ENCODE measurements around the gene CCNYL1.
"Not testable (repeated sequence)": the region's sequence is repeated elsewhere in the genome, so short reads cannot be mapped to it uniquely, and the experiment has no call there.

The CCNYL1 gene
- total RNA-seq, result 10.6 to 13.5 reads per million in 2 donors

- DNase-seq, result peak; percentile 97
Measured at GRCh38 chr2:207710814-207711740, at the start of gene CCNYL1. CCNYL1 (plus strand) TSS chr2:207711640; CDS start chr2:207711897, 257 bp downstream.

DNA sequence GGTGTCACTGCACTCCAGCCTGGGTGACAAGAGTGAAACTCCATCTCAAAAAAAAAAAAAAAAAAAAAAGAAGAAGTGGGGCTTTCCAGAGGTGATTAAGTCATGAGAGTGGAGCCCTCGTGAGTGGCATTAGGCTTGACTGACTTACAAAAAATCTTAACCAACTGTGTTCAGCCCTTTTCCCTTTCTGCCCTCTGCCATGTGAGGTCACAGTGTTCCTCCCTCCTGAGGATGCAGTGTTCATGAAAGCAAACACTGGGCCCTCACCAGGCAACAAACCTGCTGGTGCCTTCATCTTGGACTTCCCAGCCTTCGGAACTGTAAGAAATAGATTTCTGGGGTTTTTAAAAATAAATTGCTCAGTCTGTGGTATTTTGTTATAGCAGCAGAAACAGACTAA lies 49.2 kb upstream of the CCNYL1 start:
- no peak for DNase-seq

- DNase-seq, result no peak
Measured at GRCh38 chr2:207663870-207664545, 47.4 kb upstream of the CCNYL1 start.

DNA sequence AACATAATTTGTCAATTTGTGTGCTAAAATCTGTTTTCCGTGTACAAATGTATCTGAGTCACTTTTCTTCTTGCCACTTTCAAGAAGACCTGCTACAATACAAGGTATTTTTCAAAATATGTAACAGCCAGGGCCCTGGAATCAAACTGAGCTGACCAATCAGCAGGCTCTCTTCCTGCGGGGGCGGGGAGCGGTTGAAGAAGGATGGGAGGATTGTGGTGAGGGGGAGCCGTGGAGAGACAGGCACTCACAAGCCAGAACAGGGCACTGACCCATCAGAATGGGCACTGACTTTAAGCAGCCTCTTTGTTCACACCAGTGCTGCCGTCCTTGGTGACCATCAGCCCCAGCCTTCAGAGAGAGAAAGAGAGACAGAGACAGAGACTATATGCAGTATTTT lies 40.6 kb upstream of the CCNYL1 start:
- no peak for DNase-seq

- no peak for DNase-seq
Measured at GRCh38 chr2:207673431-207673830, 38.0 kb upstream of the CCNYL1 start.

- no peak for DNase-seq
Measured at GRCh38 chr2:207674266-207674774, 37.1 kb upstream of the CCNYL1 start.

GRCh38 chr2:207674826-207675225 lies 36.6 kb upstream of the CCNYL1 start:
- no peak for DNase-seq

DNA sequence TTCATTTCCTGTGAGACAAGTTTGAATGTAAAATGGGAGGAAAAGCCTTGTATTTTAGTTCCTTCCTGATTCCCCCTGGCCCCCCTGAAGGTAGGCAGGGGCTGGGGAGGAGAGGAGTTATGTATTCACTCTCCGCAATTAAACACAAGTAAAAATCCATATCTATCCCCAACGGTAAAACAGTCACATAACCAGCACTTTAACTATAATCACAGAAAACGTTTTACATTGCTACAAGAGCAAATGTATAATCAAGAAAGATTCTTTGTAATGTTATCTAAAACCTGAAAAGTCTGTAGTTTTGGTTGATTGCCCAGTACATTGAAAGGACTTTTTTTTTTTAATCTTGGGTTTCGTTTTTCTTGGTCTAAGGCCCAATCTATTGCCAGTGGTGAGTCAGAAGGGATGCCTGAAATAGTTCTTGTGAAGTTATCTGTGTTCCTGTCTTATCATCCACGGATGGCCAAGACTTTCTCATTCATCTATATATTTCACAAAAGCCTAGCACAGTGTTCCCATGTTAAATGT lies 34.5 kb upstream of the CCNYL1 start:
- DNase-seq, result no peak

DNA sequence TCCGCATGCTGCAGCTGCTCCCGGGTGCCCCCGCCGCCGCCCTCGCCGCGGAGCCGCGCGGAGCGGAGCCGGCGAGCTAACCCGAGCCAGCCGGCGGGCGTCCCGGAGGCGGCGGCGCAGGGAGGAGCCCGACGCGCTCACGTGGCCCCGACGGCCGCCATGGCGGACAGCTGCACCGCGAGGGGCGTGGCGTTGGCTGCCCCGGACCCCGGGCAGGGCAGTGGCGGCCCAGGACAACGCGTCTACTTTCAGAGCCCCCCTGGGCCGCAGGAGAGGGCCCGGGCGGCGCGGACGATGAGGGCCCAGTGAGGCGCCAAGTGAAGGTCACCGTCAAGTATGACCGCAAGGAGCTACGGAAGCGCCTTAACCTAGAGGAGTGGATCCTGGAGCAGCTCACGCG lies 30.0 kb upstream of the CCNYL1 start:
- no peak for DNase-seq

DNA sequence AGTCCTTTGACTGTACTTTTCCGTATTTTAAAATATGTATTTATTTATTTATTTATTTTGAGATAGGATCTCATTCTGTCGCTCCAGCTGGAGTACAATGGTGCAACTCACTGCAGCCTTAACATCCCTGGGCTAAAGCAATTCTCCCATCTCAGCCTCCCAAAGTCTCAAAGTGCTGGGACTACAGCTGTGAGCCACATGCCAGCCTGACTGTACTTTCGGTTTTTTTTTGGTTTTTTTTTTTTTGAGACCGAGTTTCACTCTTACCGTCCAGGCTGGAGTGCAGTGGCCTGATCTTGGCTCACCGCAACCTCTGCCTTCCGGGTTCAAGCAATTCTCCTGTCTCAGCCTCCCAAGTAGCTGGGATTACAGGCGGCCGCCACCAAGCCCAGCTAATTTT lies 28.9 kb upstream of the CCNYL1 start:
- DNase-seq, result no peak

- no peak for DNase-seq
Measured at GRCh38 chr2:207683438-207683837, 28.0 kb upstream of the CCNYL1 start.

- no peak for DNase-seq
Measured at GRCh38 chr2:207683879-207684627, 27.4 kb upstream of the CCNYL1 start.

DNA sequence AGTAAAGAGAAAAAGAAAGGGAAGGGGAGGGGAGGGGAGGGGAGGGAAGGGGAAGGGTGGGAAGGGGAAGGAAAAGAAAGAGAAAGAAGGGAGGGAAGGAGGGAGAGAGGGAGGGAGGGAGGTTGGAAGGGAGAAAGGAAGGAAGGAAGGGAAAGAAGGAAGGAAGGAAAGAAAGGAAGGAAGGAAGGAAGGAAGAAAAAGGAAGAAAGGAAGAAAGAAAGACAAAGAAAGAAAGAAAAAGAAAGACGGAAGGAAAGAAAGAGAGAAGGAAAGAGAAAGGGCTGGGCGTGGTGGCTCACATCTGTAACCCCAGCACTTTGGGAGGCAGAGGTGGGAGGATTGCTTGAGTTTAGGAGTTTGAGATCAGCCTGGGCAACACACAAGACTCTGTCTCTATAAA lies 24.6 kb upstream of the CCNYL1 start:
- DNase-seq, result no peak

GRCh38 chr2:207688597-207688996 lies 22.8 kb upstream of the CCNYL1 start:
- no peak for DNase-seq

DNA sequence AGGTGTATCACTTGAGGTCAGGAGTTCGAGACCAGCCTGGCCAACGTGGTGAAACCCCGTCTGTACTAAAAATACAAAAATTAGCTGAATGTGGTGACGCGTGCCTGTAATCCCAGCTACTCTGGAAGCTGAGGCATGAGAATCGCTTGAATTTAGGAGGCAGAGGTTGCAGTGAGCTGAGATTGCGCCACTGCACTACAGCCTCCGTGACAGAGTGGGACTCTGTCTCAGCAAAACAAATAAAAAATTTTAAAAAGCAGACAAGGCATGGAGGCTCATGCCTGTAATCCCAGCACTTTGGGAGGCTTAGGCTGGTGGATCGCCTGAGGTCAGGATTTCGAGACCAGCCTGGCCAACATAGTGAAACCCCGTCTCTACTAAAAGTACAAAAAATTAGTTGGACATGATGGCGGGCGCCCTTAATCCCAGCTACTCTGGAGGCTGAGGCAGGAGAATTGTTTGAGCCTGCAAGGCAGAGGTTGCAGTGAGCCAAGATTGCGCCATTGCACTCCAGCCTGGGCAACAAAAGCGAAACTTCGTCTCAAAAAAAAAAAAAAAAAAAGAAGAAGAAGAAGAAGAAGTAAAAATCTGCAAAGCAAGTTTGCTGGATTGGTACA lies 20.5 kb upstream of the CCNYL1 start:
- DNase-seq, result not testable (repeated sequence)

- peak; percentile 29 for DNase-seq
Measured at GRCh38 chr2:207692206-207693065, 19.0 kb upstream of the CCNYL1 start.

DNA sequence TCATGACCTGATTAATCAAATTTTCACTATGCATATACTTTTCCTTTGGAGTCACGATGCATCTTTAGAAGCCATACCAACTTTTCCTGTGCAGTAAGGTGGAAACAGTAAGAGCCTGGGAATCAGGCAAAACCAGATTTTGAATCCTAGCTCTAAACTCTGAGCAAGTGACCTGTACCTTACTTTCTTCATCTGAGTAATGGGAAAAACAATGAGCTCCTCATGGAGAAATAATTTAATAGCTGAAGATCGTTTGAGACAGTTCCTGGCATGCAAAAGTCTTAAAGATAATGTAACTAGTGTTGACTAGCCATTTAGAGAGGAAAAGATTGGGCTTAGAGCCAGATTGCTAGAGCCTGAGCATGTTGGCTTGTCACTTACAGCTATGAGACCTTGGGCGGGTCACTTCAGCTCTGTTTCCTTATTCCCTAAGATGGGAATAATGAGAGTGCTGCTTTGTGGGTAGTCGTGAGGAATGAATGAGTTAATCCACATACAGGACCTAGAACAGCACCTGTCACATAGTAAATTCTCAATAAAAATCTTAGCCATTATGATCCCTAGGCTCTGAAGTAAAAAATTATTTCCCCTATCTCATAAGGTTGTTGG lies 17.7 kb upstream of the CCNYL1 start:
- no peak for DNase-seq

- DNase-seq, result no peak
Measured at GRCh38 chr2:207694811-207695281, 16.6 kb upstream of the CCNYL1 start.

DNA sequence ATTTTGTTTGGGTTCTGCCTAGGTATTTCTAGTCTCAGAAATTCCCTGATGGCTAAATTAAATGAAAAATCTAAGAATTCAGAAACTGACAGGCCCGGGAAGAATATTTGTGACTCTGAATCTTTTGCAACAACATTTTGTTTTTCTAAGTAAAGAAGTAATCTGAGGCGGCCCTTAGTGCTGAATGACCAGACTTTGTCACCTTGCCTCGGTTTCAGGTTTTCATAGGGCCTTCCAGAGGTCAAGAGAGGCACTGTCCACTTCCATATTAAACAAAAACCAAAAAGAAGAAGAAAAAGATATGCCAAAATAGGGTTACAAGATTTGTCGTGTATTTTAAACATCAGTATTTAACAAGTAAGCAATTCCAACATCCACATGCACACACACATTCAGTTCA lies 16.1 kb upstream of the CCNYL1 start:
- DNase-seq, result no peak

- DNase-seq, result not testable (repeated sequence)
Measured at GRCh38 chr2:207696911-207697310, 14.5 kb upstream of the CCNYL1 start.

DNA sequence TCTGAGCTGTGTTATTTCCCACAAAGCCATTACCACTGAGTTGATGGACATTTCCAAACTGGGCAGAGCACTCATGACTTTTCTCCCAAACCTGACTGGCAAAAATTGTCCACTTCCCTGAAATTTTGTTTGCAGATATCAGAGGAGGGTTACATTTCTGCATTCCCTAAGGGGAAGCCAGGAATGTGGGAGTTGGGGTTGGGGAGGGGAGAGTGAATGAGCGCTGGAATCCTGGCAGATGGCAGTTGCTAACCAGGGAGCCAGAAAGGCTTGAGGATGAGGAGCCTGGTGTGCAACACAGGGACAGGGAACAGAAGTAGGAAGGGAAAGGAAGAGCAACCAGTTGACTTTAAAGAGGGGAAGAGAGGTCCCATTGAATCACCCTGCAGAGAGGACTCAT lies 14.0 kb upstream of the CCNYL1 start:
- DNase-seq, result no peak

Measured in T-helper 9 cell (primary cell).